ENCODE measurements around the gene SLC6A6.
A peak's percentile ranks its signal among the peaks of the same experiment; 100 is the strongest.

The SLC6A6 gene

DNA sequence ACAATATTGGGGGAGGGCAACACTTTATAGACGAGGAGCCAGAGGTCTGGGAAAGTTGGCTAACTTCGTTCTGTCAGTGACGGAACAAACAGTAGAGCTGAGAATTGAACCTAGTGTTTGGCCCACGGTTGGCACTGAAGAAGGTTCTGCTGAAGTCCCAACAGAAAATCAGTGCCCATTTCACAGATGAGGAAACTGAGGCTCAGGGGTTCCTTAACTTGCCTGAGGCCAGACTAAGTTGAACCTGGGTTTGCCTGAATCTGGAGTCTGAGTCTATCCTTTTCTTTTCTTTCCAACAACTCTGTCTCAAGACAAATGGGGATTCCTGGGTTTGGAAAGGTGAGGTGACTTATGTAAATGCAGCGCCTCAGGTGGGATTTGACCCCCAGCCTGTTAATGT lies 55.1 kb downstream of the SLC6A6 start:
- DNase-seq = no peak

DNA sequence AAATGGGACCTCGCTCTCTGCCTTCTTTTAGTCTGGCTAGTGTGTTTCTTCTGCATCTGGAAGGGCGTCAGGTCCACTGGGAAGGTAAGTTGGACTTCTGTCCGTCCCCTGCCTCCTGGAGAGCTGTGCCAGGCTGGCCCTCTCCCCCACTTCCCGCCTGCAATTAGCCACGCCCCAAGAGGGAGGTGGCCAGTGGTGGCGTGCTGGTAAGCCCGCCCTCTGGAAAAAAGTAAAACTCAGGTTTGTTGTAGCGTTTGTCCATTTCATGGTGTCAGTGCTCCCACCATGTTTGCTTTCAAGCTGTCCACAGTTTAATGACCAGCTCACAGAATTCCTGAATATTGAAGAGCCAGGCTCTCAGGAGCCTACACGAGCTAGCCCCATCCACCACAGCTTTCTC lies 55.6 kb downstream of the SLC6A6 start:
- DNase-seq = no peak

DNA sequence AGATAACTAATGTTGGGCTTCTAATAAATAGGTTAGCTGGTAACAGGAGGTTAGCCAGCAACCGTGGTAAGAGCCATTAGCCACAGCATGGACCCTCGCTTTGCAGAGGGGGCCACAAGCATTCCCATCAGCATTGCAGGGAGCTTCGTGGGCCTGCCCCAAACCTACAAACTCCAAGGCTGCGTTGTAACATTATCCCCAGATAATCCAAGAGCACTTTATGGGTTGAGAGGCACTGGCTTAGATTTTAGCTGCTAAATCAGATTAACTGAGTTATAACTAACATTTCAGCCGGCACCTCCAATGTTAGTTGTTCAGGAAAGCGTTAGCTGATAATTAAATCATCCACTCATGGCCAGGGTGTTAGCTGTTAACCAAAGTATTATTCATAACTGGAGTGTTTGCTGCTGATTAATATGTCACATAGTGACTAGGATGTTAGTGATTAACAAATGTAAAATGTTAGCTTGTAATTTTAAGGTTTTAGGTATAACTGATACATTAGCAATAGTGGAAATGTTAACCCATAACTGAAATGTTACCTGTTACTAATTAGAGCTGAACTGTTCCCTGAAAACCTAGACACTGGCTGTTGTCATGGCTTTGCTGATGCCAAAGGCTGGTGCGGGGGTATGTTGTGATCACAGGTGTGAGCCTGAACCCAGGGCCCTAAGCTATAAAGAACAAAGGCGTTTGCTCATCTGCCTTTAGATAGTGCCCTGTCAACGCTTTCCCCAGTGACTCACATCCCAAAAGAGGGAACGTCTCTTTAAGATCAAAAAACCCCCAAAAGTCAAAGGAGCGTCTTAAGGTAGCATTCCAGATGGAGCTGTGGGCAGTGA lies 56.2 kb downstream of the SLC6A6 start:
- DNase-seq = no peak

DNA sequence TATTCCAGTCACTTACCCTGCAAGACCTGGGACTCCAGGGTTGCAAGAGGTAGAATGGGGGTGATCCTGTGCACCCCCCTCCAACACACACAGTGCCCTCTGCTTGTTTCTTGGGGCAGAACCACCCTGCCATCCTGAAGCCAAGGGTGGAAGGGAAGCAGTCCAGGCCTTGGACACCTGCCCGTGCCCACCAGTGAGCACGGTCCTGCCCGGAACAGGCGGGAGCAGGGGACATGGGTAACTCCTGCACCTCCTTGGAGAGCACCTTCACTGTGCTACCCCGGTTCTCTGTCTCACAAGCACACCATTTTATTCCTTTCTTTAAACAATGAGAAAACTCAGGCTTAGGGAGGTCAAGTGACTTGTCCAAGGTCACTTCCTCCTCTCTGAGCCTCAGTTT lies 57.0 kb downstream of the SLC6A6 start:
- no peak for DNase-seq

DNA sequence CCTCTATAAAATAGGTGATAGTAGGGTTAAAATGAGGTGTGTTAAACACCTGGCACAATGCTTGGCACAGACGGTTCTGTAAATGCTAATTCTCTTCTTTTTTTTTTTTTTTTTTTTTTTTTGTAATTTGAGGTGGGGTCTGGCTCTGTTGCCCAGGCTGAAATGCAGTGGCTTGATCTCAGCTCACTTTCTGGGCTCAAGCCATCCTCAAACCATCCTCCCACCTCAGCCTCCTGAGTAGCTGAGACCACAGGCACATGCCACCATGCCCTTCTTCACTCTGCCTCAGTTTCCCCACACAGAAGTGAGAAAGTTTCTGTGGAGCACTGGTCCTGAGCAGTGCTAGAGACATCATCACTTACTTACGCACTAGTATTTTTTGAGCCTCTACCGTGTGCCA lies 57.4 kb downstream of the SLC6A6 start:
- no peak for DNase-seq

DNA sequence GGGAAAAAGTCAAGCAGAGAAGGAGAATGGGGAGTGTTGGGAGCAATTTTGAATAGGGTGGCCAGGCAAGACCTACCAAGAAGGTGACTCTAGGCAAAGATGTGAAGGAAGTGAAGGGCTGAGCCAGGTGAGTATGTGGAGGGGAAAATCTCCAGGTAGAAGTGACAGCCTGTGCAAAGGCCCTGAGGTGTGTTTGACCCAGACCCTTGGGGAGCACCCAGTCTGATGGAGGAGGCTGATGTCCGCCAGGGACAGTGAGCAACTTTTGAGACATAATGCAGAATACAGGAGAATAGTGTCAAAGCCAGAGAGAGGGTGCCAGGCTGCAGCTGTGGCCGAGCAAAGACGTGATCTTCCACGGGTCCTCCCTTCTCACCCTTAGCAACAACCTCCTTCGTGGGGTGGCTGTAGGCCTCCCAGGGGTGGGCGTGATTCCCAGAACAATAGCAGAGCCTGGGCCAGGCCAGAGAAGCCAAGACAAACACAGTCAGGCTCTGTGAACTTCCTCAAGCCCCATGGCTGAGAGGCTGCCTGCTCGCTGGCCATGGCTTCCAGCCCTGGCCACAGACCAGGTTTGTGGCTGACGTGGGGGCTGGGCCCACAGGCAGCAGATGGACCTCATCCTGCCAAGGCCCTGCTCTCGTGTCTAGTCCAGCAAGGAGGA lies 58.1 kb downstream of the SLC6A6 start:
- DNase-seq = no peak

DNA sequence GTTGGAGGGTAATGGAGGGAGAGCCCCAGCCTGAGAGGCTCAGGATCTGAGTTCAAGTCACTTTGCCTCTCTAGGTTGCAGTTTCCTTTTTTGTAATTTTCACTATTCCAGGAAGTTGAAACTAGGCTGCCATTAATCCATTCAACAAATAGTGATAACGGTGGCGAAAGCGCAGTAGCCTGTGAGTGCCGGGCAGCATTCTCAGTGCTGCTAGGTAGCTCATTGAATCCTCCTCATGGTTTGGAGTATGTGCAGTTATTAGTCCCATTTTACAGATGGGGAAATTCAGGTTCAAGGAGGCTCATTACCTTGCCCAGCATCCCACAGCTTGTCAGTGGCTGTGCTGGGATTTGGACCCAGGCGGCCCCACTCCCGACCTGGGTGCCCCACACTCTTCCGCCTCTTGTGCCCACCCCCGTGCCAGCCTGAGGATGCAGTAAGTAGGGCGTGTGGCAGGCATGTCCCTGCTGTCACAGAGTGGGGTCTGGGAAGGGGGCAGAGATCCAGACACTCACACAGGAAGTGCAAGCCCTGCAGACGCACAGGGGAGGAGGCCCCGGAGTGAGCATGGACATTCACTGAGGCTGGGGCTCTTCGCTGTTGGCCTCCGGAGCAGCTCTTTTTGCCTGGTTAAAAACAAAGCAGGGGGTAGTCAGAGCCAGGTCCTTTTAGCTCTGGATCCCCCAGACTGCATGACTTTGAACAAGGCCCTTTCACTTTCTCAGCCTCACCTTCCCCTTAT lies 58.8 kb downstream of the SLC6A6 start:
- no peak for DNase-seq

DNA sequence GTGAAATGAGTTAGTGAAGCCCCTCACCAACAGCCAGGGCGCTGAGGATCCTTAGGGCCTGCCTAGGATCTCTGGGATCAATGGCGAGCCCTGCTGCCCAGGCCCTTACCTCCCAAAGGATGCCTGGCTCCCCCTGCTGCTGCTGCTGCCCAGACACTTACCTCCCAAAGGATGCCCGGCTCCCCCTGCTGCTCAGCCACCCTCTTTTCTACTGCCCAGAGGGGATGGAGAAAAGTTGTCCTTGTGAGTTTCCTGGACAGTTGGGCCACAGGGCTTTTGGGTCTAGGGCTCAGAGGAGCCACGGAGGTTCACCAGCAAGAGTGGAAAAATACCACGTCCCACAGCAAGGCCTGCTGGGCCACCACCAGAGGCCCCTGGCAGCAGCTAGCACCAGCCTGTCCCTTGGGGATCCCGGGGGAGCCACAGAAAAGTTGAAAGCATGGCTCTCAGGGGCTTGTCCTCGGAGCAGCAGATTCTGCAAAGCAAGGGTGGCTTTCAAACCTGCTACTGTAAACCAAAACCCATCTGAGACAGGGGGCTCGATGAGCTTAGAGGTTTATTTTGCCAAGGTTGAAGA lies 59.4 kb downstream of the SLC6A6 start:
- peak in 1 of 2 experiments; percentile 70 for DNase-seq

DNA sequence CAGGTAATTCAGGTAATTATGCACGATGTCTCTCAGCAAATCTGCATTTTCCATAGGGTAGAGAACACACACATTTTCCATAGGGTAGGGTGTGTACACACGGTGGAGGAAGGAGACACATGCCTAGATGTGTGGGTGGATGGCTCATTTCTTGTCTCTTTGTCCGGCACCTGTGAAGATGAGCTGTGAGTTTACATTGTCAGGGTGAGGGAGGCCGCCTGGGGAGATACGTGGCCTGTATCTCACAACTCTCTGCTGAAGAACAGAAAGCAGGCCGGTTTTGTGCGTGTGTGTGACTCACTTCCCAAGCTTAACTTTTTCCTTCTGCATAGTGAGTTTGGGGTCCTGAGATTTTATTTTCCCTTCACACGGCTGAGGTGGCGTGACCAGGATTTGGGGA lies 60.3 kb downstream of the SLC6A6 start:
- DNase-seq = no peak

DNA sequence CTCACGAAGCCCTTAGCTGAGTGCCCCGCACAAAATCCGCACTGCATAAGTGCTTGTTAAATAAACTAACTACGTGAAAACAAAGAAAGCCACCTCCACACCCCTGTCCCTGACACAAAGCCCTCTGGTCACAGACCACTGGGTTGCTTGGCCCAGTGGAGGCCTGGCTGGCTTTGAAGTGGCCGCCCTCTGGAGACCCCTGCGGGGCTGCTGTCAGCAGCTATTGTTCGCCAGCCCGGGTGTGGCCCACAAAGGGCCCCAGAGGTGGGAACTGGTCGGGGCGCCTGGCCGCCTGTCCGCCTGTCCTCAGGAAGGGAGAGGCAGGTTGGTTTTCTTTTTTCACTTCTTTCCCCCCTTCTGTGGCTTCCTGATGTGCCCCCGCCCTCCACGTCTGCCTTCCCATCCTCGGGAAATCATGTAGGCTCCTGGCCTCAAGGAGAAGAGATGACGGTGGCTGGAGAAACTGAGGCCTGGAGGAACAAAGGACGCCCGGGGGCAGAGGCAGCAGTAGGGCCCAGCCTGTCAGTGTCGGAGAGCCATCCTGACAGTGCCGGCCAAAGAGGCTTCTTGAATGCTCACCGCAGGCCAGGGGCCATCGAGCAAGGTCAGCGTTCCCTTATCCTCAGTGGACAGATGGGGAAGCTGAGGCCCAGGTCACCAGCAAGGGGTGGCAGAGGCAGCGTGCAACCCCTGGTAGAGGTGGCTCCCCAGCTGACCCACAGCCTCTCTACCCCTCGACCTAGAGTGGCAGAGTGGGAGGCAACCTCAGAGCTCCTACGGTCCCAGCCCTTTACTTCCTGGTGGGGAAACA lies 61.1 kb downstream of the SLC6A6 start:
- no peak for DNase-seq

DNA sequence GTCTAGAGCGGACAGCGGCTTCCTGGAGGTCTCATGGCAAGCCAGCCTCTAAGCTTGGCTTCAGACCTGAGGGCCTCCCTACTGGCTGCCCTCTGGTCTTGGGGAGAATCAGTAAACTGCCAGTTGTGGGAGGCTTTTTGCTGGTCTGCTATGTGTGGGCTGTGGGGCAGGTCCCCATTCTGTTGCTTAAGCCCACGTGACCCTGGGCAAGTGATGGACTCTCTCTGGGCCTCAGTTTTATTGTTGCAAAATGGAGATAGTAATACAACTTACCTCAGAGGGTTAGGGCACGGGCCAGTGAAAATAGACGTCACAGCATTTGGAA lies 61.7 kb downstream of the SLC6A6 start:
- no peak for DNase-seq

DNA sequence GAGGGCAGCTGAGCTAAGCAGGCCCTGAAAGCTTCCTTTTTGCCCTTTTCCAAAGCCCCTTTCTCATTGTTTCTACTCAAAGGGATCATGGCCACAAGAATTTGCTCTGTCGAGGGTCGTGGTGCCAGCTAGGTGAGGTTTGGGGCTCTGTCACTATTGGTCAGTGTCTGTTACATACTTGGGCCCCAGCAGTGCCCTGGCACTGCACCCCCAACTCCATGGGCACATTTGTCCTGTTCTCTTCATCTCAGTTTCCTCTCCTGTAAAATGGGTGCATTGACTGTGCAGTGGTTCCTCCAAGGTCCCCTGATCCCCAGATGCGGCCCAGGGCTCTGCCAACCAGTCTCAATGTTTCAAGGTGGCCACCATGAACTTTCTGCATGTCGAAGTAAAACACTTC lies 62.1 kb downstream of the SLC6A6 start:
- no peak for DNase-seq

DNA sequence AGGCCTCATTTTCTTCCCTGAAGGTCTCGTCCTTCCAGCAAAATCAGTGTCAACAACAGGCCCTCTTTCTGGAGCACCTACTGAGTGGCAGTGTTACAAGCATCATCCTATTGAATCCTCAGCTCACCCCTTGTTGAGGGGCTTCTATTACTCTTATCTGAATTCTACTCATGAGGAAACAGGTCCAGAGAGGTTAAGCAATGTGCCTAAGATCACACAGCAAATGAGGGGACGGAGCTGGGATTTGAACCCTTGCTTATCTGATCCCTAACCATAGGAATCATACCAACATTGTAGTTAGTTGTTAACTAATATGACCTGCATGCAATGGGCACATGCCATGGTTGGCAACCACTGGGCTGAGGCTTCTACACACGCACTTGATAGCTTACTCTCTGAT lies 63.0 kb downstream of the SLC6A6 start:
- no peak for DNase-seq

DNA sequence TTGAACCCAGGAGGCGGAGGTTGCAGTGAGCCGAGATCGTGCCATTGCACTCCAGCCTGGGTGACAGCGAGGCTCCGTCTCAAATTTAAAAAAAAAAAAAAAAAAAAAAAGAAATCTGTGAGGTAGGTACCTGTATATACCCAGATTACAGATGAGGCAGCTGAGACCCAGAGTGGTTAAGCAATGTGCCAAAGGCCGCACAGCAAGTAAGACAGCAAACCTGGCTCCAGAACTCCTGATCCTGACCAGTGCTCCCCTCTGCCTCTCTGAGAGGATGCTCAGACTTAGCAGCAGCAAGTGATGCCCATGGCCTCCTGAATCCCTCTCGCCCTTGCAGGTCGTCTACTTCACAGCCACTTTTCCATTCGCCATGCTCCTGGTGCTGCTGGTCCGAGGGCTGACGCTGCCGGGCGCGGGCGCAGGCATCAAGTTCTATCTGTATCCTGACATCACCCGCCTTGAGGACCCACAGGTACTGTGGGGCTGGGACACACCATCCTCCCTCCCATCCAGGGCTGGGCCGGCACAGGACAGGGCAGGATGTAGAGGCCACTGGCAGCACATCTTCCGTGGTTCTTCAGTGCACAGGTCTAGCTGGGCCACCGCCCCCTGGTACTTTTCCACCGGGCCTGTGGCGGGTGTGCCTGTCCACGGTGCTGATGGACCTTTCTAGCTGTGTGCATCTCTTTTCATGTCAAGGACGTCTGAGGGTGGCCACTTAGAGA lies 63.9 kb downstream of the SLC6A6 start:
- DNase-seq = no peak

DNA sequence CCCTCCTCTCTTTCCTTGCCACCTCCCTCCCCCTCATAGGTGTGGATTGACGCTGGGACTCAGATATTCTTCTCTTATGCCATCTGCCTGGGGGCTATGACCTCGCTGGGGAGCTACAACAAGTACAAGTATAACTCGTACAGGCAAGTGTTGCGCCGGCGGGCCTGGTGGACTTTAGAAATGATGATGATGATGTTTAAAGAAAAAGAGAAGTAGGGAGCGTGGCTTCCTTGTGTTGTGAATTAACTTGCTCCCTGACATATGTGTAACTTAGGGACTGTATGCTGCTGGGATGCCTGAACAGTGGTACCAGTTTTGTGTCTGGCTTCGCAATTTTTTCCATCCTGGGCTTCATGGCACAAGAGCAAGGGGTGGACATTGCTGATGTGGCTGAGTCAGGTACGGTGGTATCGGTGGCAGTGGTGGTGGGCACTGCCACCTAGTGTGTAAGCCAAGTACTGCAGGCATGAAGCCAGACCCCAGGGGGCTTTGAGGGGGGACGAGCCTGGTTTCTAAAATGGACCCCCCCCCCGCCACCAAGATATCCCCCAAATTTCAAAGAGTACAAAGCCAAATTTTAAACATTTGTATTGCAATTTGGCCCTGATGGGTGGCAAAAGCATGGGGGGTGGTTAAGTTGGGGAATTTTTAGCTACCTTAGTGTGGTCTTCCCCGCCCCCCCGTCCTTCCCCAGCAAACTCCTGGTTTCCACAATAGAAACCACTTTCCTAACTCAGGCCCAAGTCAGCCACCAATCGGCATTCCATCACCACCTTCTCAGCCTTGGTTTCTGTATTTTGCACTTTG lies 65.6 kb downstream of the SLC6A6 start:
- peak; percentile 12 to 24 for DNase-seq

DNA sequence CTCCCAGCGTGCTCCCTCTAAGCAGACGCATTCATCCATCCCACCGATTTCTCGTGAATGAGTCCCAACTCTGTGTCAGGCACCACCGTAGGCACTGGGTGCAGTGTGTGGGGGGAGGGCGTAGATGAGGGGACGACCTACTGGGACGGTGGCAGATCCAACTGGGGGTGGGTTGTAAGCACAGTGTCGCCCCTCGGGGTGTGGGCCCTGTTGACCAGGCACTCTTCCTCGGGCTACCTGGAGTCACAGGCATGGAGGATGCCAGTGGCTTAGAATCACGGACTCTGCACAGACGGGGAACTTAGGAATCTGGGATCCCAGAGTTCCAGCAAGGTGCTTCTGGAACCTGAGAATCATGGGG lies 66.2 kb downstream of the SLC6A6 start:
- no peak for DNase-seq

DNA sequence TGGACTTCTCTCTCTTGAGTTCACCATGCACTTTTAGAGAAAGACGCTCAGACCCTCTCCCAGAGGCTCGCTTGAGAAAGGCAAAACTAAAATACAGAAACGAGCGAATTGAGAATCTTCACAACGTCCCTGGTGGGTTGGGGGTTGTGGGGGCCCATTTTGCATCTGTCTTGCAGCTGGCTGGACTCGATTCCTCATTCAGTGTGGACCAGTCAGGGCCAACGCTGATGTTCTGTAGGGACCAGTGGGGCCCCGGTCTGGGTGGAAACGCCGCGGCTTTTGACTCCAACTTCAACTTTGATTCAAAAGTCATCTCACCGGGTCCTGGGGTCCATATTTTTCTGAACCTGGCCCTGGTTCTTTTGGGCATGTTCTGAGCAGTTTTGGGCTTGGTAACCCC lies 68.1 kb downstream of the SLC6A6 start:
- DNase-seq = no peak

DNA sequence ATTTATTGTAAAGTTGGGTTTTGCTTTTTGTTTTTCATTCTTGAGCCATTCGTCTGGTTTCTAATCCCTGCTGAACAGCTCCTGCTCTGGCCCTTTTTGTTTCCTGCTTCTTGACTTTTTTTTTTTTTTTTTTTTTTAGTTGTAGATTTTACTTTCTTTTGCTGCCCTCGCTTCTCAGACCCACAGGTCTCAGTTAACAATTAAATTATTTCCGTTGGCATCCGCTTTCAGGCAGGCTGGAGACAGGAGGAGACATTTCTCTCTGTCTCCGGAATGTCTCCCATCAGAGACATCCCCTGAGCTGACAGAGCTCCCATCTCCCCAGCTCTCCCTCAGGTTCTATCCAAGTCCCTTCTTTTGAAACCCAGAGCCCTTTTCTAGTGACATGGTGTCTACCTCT lies 68.6 kb downstream of the SLC6A6 start:
- no peak for DNase-seq

DNA sequence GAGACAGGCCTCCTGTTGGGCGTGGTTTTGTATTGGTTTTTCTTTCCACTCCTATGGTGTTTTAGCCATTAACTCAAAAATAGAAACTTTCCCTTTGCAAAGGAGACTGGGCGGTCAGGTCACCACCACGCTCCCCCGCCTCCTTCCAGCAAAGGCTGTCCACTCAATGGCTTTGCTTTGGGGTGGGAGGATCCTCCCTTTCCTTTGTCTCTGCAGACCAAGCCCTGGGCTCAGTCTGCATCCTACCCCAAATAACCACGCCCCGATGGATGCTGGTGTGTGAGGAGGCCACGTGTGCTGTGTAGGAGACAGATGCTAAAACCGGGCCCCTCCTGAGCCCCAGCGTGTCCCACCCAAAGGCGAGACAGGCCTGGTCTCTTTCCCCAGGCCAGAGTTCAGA lies 69.3 kb downstream of the SLC6A6 start:
- DNase-seq = no peak

DNA sequence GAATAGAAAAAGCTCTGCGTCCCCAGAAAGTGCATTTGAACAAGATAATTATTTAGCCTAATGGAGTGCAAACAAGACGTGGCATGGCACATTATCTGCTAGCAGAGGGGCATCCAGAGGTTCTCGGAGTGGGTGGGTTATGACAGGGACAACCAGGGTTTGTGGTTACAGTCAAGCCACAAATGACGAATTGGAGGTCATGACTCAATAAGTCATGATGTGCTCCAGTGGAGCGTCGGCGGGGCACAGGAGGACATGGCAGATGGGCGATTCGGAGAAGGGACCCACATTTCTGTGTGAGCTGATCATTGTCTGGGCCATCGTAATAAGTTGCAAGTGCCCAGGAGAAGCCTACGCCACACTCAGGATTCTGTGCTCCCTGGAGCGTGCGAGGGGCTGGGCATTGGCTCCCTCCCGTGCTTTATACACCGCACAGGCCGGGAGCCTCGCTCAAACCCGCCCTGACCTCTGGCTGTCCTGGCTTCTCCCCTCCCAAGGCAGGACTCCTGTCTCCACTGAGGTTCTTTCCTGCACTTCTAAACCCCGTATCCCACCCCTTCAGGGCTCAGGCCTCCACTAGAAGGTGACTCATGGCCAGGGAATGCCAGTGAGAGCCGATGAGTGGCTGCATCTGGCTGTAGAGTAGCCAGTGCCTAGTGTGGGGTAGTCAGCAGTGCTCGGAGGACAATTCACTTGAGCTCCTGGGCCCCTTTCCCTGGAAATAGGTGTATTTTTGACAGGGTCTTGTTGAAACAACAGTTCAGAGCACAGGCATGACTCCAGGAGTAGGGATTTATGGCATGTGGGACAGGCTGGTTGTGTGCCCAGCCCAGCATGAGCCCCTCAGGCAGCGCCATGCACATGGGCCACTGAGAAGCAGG lies 70.3 kb downstream of the SLC6A6 start:
- DNase-seq = no peak
